Central memory CD8-positive, alpha-beta T cell (primary cell): Measurements from ENCODE around the gene RPL18A.
A peak's percentile ranks its signal among the peaks of the same experiment; 100 is the strongest.

Experiments
- ATAC-seq: fragments of 150-1000 bp; cut with Tn5 transposase; replicated peaks from 2 replicates; pipeline ENCODE4 v1.10.0; 2022; ENCODE audit warnings: mild to moderate bottlenecking, moderate FRiP score, moderate number of reproducible peaks; ENCODE audit not compliant: poor library complexity, severe bottlenecking; ENCODE audit errors: extremely low read depth
- DNase-seq, 2 donors: peaks; one replicate each; pipeline ENCODE4 v3.0.0; 2021; ENCODE audit warnings: low spot score in 2 of 2
- H3K27ac Mint-ChIP-seq: one replicate; pipeline ENCODE4 v1.8.0; 2022; ENCODE audit warnings: low read depth, mild to moderate bottlenecking, moderate library complexity, mixed read lengths
- H3K27me3 Mint-ChIP-seq: one replicate; pipeline ENCODE4 v1.8.0; 2022; ENCODE audit warnings: mixed read lengths
- H3K36me3 Mint-ChIP-seq: one replicate; pipeline ENCODE4 v1.8.0; 2022; ENCODE audit warnings: mild to moderate bottlenecking, moderate library complexity, mixed read lengths; ENCODE audit not compliant: insufficient read depth
- H3K4me1 Mint-ChIP-seq: one replicate; pipeline ENCODE4 v1.8.0; 2022; ENCODE audit warnings: mixed read lengths
- H3K4me3 Mint-ChIP-seq: one replicate; pipeline ENCODE4 v1.8.0; 2022; ENCODE audit warnings: mild to moderate bottlenecking, moderate library complexity, mixed read lengths
- H3K9me3 Mint-ChIP-seq: one replicate; pipeline ENCODE4 v1.8.0; 2022; ENCODE audit warnings: mixed read lengths

The RPL18A gene

DNA sequence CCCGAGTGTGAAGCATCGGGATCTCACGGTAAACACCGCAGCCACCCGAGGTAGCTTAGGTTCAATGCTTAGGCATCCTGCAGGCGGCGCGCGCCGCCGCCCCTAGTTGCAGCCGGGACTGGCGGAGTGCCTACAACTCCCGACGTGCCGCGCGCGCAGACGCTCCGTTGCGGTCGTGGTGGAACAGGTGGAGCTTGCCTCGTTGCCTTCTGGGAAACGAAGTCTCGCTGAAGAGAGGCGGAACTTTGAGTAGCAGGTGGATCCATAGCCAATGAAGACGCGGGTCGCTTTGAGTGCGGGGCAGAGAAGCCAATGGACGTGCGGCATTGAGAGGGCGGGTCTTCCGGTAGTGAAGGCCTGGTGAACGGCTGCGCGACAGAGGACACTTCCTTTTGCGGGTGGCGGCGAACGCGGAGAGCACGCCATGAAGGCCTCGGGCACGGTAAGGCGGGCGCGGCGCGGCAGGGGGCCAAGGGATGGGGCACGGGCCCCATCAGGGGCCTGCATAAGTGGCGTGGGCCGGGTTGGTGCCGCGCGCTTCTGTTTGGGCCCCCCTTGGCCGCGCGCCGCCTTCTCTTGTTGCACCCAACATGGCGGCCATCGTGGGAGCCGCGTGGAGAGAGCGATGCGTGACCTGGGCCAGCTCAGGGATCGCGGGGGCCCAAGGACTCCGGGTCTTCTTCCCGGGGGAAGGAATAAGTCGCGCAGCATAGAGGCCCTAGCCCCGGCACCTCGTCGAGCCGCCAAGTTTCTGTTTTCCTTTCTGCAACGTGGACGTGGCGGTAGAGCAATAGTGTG lies at the start of gene RPL18A:
RPL18A (plus strand) TSS at position 378 of the 798 bp plus-strand sequence; CDS start at position 425, 47 bp downstream.
- ATAC-seq (peak; percentile 98), DNase-seq (peak; percentile 85 to 98)
- Mint-ChIP-seq H3K4me3 (peak within 1 kb of the TSS; percentile 91), H3K27ac (peak within 1 kb of the TSS; percentile 89), H3K36me3 (peaks cover 39% of the 10 kb centered on the region), H3K4me1 (peaks cover 44% of the 10 kb centered on the region), H3K27me3 (no peaks in the 10 kb centered on the region), H3K9me3 (no peaks in the 10 kb centered on the region)

DNA sequence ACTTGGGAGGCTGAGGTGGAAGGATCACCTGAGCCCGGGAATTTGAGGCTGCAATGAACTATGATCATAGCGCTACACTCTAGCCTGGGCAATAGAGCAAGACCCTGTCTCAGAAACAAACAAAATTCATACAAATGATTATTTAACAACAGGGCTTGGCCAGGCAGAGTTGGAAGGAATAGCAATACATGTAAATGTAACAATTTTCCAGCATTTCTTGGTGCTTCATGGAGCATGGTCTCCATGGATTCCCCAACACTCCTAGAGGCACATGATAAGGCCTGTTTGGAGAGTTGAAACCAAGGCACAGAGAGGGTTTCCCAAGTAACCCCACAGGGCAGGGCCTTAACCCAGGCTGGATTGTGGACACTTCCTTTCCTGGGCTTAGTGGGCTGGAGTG lies 48.6 kb upstream of the RPL18A start:
- H3K27ac Mint-ChIP-seq, result no peak overlapping the region
- DNase-seq (no peak), ATAC-seq (no peak)
- H3K4me3 Mint-ChIP-seq, result no peak overlapping the region
- peaks cover 2% of the 10 kb centered on the region for H3K36me3 Mint-ChIP-seq
- H3K27me3 Mint-ChIP-seq, result no peaks in the 10 kb centered on the region
- H3K4me1 Mint-ChIP-seq, result peaks cover 11% of the 10 kb centered on the region
- H3K9me3 Mint-ChIP-seq, result no peaks in the 10 kb centered on the region

DNA sequence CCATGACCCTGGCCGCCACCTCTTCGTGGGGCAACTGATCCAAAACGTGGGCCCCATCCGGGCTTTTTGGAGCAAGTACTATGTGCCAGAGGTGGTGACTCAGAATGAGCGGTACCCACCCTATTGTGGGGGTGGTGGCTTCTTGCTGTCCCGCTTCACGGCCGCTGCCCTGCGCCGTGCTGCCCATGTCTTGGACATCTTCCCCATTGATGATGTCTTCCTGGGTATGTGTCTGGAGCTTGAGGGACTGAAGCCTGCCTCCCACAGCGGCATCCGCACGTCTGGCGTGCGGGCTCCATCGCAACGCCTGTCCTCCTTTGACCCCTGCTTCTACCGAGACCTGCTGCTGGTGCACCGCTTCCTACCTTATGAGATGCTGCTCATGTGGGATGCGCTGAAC lies 48.0 kb upstream of the RPL18A start:
- no peak overlapping the region for H3K4me3 Mint-ChIP-seq
- ATAC-seq, result no peak

DNA sequence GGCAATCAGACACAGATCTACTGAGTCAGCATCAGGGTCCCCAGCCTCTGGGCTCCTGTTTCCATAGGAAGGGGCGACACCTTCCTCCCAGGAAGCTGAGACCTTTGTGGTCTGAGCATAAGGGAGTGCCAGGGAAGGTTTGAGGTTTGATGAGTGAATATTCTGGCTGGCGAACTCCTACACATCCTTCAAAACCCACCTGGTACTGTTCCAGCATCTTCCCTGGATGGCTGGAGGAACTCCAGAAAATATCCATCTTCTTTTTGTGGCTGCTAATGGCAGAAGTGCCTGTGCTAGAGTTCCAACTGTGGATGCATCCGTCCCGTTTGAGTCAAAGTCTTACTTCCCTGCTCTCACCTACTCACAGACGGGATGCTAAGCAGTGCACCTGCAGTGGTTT lies 47.6 kb upstream of the RPL18A start:
- H3K4me1 Mint-ChIP-seq, result peaks cover 10% of the 10 kb centered on the region

More for the DNA sequence above, 48.0 kb upstream of the RPL18A start:
- H3K27ac Mint-ChIP-seq, result no peak overlapping the region
- peaks cover 2% of the 10 kb centered on the region for H3K36me3 Mint-ChIP-seq
- H3K4me1 Mint-ChIP-seq, result peaks cover 11% of the 10 kb centered on the region
- no peaks in the 10 kb centered on the region for H3K9me3 Mint-ChIP-seq
- H3K27me3 Mint-ChIP-seq, result no peaks in the 10 kb centered on the region
- DNase-seq, result no peak

GRCh38 chr19:17817668-17818363 lies 41.9 kb upstream of the RPL18A start:
- H3K4me1 Mint-ChIP-seq, result no peaks in the 10 kb centered on the region
- H3K9me3 Mint-ChIP-seq, result no peaks in the 10 kb centered on the region
- peaks cover 2% of the 10 kb centered on the region for H3K36me3 Mint-ChIP-seq
- DNase-seq, result no peak
- H3K27me3 Mint-ChIP-seq, result no peaks in the 10 kb centered on the region
- no peak overlapping the region for H3K4me3 Mint-ChIP-seq
- ATAC-seq, result no peak
- no peak overlapping the region for H3K27ac Mint-ChIP-seq

More for the DNA sequence above, 47.6 kb upstream of the RPL18A start:
- no peaks in the 10 kb centered on the region for H3K36me3 Mint-ChIP-seq
- ATAC-seq, result no peak
- no peaks in the 10 kb centered on the region for H3K9me3 Mint-ChIP-seq
- H3K27me3 Mint-ChIP-seq, result no peaks in the 10 kb centered on the region
- H3K4me3 Mint-ChIP-seq, result no peak overlapping the region
- no peak overlapping the region for H3K27ac Mint-ChIP-seq
- DNase-seq, result no peak

- no peaks in the 10 kb centered on the region for H3K27me3 Mint-ChIP-seq
- no peak for DNase-seq
- no peak for ATAC-seq
- H3K9me3 Mint-ChIP-seq, result no peaks in the 10 kb centered on the region
- H3K36me3 Mint-ChIP-seq, result peaks cover 6% of the 10 kb centered on the region
- H3K4me1 Mint-ChIP-seq, result no peaks in the 10 kb centered on the region
- peak within 1 kb of the TSS; percentile 19 for H3K27ac Mint-ChIP-seq
- H3K4me3 Mint-ChIP-seq, result no peak within 1 kb of the TSS
These were observed 38.5 kb upstream of the RPL18A start, which contains the start of gene INSL3 for GRCh38 chr19:17821190-17821589. INSL3 (minus strand) TSS chr19:17821519; CDS start chr19:17821506, 13 bp downstream.

DNA sequence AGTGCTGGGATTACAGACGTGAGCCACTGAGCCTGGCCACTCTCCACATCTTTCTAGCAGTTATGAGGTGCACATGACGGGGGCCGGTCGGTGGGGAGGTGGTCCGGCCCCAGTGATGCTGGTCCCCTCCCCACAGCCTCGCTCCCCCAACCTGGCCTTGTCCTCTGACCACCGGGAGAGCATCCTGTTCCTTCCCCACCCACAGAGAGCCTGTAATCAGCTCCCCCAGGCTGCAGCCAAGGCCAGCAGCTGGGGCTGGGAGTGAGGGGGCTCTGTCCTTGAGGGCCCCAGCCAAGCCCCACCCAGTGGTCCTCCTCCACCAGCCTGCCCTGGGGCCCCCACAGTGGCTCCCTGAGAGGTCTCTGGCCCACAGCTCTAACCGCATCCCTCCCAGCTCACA lies 35.4 kb upstream of the RPL18A start:
- Mint-ChIP-seq H3K27me3 (no peaks in the 10 kb centered on the region), H3K4me3 (no peak overlapping the region), H3K9me3 (no peaks in the 10 kb centered on the region), H3K27ac (no peak overlapping the region), H3K36me3 (peaks cover 16% of the 10 kb centered on the region), H3K4me1 (peaks cover 7% of the 10 kb centered on the region)
- no peak for ATAC-seq
- DNase-seq, result no peak

DNA sequence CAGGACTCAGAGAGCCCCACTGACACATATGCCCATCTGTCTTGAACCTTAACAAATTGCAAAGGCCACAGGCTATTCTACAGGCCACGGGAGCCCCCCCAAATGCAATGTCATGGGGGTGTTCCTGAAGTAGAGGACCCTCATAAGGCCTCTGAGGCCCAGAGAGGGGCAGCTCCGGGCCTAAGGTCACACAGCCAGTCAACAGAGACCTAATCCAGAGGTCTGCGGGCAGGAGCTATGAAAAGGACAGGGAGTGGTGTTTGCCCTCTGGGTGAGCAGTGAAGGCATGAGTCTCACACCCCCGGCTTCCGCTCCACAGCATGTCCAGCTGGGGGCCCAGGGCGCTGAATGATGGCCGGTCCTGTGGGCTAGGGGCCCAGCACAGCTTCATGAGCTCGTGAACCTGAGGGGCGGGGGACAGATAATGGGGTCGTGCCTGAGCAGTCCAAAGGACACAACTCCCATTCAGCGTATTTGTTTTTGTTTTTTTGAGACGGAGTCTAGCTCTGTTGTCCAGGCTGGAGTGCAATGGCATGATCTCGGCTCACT lies 33.1 kb upstream of the RPL18A start:
- DNase-seq (no peak), ATAC-seq (no peak)
- peaks cover 12% of the 10 kb centered on the region for H3K4me1 Mint-ChIP-seq
- no peak overlapping the region for H3K4me3 Mint-ChIP-seq
- no peaks in the 10 kb centered on the region for H3K27me3 Mint-ChIP-seq
- no peaks in the 10 kb centered on the region for H3K9me3 Mint-ChIP-seq
- H3K36me3 Mint-ChIP-seq, result peaks cover 27% of the 10 kb centered on the region
- no peak overlapping the region for H3K27ac Mint-ChIP-seq

DNA sequence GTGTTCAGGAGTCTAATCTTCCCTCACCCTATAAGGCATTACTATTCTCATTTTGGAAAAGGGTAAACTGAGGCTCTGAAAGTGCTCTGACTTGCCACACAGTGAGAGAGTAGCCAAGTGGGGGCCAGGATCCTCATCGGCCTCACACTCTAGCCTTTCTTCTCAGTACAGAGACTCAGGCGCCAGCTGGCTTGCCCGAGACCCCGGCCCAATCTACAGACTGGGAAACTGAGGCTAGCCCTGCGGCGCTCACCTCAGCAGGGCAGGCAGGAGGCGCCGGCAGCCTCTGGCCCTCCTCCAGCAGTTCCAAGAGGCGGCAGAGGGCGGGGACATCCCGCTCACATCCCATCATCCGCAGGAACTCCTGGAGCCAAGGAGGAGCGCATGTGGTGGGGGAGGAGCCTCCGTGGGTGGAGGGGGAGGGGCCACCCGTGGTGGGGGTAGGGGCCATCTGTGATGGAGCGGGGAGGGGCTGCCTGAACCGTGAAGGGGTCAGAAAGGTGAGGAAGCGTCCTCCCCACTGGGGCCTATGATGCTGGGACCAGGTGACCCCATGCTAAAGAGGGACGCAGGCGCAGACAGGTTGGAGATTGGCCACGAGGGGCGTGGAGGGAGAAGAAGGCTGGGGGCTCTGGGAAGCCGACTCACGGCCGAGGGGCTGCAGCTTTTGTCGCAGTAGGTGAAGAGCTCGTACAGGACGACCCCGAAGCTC lies 29.7 kb upstream of the RPL18A start:
- H3K4me1 Mint-ChIP-seq, result peaks cover 12% of the 10 kb centered on the region
- ATAC-seq (no peak), DNase-seq (no peak)
- peak overlapping the region; percentile 62 for H3K27ac Mint-ChIP-seq
- H3K36me3 Mint-ChIP-seq, result peaks cover 40% of the 10 kb centered on the region
- no peaks in the 10 kb centered on the region for H3K9me3 Mint-ChIP-seq
- no peak overlapping the region for H3K4me3 Mint-ChIP-seq
- H3K27me3 Mint-ChIP-seq, result no peaks in the 10 kb centered on the region

DNA sequence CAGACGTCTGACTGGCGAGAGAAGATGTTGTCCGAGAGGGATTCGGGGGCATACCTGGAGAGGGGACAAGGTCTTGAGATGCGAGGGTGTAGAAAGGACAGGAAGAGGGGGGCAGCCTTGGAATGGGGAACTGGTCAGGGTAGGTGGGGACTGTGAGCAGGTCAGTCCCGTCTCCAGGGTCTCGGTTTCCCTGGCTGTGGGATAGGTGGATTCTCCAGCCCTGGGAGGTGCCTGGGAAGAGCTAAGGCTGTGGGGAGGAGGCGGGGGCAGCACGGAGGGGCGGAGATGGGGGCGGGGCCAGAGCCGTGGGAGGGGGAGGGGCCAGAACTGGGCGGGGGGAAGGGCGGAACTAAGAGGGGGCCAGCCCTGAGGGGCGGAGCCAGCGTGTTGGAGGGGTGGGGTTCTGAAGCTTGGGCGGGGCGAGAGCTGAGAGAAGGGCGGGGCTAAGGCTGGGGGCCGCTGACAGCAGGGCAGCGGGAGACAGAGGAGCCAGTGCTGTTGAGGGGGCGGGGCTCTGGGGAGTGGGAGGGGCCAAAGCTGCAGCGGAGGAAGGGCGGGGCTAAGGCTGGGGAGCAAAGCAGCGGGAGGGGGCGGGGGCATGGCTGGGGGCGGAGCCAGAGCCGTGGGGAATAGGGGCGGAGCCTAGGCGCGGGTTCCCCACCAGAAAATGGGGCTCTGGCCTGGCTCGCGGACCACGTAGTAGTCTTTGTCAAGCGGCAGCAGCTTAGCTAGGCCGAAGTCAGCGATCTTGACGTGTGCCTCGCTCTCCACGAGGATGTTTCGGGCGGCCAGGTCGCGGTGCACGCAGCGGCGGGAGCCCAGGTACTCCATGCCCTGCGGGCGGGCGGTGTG lies 28.9 kb upstream of the RPL18A start:
- no peak overlapping the region for H3K4me3 Mint-ChIP-seq
- peaks cover 40% of the 10 kb centered on the region for H3K36me3 Mint-ChIP-seq
- peaks cover 19% of the 10 kb centered on the region for H3K4me1 Mint-ChIP-seq
- DNase-seq, result no peak
- no peaks in the 10 kb centered on the region for H3K9me3 Mint-ChIP-seq
- peak; percentile 43 for ATAC-seq
- peak overlapping the region; percentile 62 for H3K27ac Mint-ChIP-seq
- H3K27me3 Mint-ChIP-seq, result no peaks in the 10 kb centered on the region

GRCh38 chr19:17831419-17831888 lies 28.3 kb upstream of the RPL18A start:
- Mint-ChIP-seq H3K9me3 (no peaks in the 10 kb centered on the region), H3K36me3 (peaks cover 45% of the 10 kb centered on the region), H3K4me1 (peaks cover 24% of the 10 kb centered on the region), H3K27ac (no peak overlapping the region), H3K27me3 (no peaks in the 10 kb centered on the region), H3K4me3 (no peak overlapping the region)
- no peak for ATAC-seq
- no peak for DNase-seq
